Stimulated activated CD4-positive, alpha-beta T cell treated with anti-CD3 and anti-CD28 coated beads, TNF-alpha, amount 100 ng/mL, for 48 hours (primary cell): ENCODE data around the gene CA6.
"Not testable (repeated sequence)": the region's sequence is repeated elsewhere in the genome, so short reads cannot be mapped to it uniquely, and the experiment has no call there.

Experiments used
- DNase-seq, 3 donors: peaks; one replicate each; pipeline ENCODE4 v3.0.0-alpha.2; 2020; ENCODE audit warnings: low read depth in 3 of 3

Gene CA6

DNA sequence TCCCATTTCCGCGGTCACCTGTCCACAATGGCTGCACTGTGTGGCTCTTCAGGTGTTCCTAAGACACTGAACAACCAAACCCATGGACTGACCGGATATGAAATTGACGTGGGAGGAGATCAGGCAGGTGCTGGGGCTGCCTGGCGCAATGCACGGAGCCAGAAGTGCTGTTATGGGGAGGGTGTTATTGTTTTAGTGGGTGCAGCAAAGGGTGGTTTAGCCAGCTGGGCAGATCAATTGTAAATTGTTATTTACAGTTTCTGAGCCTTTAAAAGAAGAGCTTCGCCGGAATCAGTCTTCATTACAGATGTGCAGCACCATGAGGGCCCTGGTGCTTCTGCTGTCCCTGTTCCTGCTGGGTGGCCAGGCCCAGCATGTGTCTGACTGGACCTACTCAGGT lies at the start of gene CA6:
Gene CA6, plus strand, starts transcription at position 301 of the 400 bp plus-strand sequence. Its CDS starts 19 bp downstream, at position 320.
- no peak for DNase-seq

DNA sequence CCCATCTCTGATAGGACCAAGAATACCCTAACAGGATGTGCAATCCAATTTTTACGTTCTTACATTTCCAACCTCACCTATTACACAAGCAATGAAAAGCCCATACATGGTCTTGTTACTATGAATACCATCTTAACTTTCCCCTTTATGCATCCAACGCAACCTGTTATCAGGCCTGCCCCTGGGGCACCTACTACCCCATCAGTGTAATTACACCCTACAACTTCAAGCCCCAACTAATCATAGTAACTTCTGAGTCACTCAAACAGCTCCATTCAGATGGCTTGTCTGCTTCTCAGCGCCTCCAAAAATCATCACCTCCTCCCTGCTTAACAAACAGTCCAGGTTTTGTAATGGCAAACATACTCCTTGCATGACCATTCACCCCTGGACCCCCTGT lies 48.9 kb upstream of the CA6 start:
- not testable (repeated sequence) for DNase-seq

DNA sequence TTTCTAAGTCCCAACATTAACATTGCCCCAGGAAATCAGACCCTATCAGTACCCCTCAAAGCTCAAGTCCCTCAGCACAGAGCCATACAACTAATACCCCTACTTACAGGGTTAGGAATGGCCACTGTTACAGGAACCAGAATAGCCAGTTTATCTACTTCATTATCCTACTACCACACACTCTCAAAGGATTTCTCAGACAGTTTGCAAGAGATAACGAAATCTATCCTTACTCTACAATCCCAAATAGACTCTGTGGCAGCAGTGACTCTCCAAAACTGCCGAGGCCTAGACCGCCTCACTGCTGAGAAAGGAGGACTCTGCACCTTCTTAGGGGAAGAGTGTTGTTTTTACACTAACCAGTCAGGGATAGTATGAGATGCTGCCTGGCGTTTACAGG lies 48.2 kb upstream of the CA6 start:
- DNase-seq: not testable (repeated sequence)

DNA sequence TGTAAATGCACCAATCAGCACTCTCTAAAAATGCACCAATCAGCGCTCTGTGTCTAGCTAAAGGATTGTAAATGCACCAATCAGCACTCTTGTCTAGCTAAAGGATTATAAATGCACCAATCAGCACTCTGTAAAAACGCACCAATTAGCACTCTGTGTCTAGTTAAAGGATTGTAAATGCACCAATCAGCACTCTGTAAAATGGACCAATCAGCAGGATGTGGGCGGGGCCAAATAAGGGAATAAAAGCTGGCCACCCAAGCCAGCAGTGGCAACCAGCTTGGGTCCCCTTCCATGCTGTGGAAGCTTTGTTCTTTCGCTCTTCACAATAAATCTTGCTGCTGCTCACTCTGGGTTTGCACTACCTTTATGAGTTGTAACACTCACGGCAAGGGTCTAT lies 47.2 kb upstream of the CA6 start:
- not testable (repeated sequence) for DNase-seq

DNA sequence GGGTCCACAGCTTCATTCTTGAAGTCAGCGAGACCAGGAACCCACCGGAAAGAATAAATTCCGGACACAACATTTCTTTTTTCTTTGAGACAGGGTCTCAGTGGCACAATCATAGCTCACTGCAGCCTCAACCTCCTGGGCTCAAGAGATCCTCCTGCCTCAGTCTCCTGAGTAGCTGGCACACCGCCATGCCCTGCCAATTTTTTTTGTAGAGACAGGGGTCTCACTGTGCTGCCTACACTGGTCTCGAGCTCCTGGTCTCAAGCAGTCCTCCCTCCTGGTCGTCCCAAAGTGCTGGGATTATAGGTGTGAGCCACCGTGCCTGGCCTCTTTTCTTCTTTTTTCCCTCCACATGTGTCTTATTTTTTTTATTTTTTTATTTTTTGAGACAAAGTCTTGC lies 46.6 kb upstream of the CA6 start:
- no peak for DNase-seq

DNA sequence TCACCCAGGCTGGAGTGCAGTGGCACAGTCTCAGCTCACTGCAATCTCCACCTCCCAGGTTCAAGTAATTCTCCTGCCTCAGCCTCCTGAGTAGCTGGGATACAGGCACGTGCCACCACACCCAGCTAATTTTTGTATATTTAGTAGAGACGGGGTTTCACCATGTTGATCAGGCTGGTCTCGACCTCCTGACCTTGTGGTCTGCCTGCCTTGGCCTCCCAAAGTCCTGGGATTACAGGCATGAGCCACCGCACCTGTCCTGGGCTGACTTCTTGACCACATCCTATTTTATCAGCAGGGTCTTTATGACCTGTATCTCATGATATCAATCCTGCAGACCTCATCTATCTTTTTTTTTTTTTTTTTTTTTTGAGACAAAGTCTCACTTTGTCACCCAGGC lies 45.0 kb upstream of the CA6 start:
- not testable (repeated sequence) for DNase-seq

DNA sequence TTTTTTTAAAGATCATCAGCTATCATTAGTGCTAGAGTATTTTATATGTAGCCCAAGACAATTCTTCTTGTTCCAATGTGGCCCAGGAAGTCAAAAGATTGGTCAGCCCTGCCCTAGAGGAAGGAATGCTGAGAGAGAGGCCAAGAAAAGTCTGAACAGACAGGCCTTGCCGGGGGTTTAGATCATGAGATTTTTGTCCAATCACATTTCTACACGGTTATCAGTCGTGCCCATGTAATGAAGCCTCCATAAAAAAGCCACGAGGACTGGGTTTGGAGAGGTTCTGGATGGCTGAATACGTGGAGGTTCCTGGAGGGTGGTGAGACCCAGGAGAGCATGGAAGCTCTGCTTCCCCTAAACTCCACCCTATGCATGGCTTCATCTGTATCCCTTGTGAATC lies 42.9 kb upstream of the CA6 start:
- no peak for DNase-seq

DNA sequence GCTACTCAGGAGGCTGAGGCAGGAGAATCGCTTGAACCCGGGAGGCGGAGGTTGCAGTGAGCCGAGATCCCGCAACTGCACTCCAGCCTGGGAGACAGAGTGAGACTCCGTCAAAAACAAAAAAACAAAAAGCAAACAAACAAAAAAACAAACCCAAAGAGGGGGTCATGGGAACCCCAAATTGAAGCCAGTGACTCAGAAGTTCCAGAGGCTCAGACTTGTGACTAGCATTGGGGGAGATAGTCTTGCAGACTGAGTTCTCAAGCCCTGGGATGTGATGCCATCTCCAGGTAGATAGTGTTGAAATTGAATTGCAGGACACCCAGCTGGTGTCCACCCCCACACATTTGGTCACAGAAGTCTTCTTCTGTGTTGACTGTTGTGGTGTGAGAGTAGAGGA lies 42.3 kb upstream of the CA6 start:
- no peak for DNase-seq

DNA sequence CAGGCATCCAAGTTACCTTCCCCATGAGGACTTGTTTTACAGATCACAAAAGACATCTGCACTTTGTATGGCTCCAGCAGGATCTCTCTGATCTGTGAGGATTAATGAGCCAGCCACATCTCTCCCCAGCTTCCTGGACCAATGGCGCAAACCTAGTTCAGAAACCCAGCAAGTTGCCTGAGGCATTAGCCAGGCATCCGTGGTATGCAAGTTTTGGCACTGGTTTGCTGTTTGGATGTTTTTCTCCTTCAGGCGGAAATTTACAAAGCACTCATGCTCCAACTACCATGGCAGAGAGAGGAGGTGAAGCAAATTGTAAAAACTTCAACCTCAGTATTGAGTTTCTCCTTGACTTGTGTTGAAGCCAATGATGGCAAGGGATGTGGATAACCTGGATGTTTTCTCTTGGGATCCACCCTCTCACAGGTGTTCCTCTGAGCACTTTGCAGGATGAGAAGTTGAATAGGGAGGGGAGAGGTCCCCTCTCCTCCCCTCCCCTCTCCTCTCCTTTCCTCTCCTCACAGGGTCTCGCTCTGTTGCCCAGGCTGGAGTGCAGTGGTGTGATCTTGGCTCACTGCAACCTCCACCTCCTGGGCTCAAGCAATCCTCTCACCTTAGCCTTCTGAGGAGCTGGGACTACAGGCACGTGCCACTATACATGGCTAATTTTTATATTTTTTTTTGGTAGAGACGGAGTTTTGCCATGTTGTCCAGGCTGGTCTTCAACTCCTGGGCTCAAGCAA lies 41.6 kb upstream of the CA6 start:
- DNase-seq: no peak

DNA sequence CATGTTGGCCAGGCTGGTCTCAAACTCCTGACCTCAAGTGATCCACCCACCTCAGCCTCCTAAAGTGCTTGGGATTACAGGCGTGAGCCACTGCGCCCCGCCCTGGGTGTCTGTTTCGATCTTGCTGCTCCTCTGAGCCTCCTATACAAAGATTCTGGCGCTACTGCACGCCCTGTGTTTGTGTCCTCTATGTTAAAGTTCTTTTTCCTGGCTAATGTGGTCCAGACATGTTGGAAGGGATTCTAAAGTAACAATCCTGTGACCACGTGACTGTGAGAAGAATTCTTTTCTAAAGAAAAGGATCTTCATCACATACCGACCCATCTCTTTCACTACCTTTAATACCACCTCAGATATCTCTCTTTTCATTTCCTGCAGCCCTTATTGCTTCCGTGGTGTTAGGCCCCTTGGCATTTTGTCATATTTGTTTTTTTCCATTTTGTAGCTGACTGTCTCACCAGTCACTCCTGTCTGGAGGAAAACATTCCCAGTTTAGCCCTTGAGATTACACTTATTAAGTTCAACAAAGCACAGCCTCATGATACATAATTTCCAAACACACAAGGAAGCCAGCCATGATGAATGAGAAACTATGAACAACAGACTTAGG lies 40.0 kb upstream of the CA6 start:
- no peak for DNase-seq

DNA sequence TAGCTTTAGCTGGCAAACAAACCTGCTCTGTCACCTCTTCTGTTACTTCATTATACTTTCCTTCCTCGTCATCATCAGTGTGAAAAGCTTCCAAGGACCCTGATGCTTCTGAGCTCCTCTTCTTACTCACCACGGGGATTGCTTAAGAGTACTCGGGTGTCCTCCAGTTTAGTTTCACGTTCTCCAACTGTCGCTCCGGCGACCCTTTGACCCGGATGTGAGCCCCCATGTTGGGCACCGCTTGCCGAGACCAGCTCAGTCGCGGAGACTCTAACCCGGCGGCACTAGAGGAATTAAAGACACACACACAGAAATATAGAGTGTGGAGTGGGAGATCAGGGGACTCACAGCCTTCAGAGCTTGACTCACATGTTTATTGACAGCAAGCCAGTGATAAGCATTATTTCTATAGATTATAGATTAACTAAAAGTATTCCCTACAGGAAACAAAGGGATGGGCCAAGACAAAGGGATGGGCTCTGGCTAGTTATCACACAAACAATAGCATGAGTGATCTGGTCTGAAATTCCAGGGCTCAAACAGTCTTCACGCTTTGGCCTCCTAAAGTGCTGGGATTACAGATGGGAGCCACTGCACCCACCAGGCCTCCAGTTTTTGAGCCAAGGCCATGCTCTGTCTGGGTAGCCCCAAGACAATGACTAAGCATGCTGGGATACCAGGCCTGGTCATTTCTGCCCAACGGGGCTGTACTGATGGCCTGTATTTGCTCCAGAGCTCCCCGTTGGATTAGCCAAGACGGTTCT lies 37.1 kb upstream of the CA6 start:
- DNase-seq: no peak

DNA sequence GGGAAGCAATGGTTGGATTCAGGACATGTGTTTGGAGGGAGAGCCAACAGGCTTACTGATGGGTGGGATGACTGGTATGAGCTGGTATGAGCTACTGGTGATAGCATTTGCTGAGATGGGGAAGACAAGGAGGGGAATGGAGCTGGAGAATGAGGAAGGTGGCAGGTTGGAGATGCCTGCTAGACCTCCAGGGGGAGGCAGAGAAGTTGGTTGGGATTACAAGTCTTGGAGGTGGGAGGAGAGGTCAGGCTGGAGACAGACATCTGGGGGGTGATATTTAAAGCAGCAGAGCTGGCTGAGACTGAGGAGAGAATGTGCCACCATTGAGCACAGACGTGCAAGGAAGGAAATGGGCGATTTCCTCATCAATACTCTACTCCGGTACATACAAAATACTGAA lies 35.3 kb upstream of the CA6 start:
- no peak for DNase-seq

DNA sequence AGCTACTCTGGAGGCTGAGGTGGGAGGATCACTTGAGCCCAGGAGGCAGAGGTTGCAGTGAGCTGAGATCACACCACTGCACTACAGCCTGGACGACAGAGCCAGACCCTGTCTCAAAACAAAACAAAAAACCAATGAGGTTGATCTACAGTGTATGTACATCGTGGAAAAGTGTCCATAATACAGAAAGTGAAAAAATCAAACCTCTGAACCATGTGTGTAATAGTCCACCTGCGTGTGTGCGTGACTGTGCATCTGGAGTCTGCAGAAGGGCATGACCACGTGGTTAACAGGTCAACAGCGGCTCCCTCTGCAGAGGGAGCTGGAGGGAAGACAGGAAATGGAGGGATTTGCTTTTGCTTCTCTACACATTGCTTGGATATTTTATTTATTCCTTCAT lies 34.8 kb upstream of the CA6 start:
- no peak for DNase-seq

DNA sequence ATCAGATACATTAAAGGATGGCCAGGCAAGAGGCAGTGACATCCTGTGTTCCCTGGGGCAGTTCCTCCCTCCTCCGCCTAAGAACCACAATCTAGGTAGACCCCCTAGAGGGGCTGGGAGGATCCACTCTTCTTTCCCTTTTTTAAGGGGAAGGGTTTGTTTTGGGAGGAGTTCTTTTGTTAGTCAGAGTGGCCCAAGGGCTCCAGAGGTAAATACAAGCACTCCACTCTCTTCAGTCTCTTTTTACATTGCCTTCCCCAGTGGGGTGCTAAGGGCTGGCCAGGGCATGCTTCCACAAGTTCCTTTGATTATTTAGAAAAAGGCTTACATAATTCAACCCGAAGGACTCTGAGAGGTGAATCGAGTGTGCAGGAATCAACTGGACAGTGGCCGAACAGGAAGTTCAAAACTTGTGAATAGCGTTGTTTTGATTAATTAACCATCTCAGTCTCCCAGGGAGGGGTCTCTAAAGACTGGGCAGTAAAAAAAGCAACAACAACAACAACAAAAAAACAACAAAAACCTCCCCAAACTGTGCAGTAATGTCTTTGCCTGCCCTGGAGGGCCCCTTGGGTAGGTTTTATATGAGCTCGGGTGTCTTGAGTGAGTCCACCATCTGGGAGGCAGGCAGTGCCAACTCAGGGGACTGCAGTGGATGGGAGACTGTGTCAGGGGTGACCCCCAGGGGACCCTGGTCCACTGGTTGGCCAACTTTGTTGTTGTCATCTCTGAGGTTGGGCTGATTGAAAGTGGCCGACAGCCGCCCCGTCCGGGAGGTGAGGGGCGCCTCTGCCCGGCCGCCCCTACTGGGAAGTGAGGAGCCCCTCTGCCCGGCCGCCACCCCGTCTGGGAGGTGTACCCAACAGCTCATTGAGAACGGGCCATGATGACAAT lies 34.0 kb upstream of the CA6 start:
- DNase-seq: no peak

DNA sequence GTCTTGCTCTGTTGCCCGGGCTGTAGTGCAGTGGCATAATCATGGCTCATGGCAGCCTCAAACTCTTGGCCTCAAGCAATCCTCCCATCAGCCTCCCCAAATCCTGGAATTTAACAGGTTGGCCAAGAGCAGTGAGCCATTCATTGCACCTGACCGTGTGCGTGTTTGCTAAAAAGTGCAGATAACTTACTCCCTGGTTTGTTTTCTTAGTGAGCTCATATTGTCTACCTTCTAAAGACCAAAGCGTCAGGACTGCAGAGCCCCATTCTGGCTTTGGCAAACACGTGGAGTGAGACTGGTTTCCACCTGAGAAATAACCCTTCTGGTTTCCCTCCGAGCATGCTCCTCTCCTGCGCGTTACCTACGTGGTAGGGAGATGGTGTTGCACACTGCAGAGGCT lies 32.2 kb upstream of the CA6 start:
- DNase-seq: no peak

DNA sequence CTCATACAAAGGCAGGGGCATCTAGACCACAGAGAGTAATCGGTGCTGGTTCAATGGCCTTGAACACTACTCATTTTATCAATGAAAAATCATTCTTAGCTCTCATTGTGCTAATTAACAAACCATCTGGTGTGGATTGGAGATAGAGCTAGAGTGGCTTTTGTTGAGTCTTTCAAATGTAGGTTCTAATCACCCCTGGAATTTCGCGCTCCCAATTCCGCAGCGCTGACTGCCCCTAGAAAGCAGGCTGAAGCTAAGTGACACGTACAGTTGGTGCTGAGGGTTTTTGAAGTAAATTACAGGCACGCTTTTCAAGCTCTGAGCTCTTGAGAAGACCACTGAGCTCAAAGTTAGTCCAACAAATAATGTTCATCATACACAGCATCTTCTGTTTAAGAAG lies 31.2 kb upstream of the CA6 start:
- DNase-seq: no peak

DNA sequence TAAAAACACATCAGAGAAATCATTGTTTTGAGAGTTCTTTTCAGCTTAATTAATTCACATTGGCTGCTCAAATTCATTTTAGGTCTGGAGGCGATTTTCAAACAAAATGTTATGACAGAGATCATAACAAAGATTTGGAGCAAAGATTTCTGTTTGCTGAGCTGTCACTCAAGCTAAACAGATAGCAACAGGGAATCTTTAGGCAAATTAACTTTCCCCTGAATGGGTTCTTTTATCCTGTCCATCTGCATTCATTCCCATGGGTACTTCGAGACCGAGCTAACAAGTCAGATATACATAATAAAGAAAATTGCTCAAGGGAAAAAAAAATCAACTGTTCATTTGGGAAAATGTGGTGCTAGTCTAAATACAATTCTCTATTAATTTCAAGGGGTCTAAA lies 30.2 kb upstream of the CA6 start:
- DNase-seq: no peak

DNA sequence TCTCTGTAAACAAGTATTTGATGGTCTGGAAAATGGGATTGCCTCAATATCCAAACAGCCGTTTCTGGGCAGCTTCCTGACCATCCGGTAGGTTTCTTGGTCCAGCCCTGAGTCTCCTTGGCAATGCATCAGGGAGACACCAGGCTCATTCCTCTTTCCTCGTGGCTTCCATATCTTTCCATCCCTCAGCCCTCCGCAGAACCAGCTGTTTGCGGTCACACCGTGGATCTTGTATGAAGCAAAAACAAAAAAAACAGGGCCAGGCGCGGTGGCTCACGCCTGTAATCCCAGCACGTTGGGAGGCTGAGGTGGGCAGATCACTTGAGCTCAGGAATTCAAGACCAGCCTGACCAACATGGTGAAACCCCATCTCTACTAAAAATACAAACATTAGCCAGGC lies 28.1 kb upstream of the CA6 start:
- not testable (repeated sequence) for DNase-seq

DNA sequence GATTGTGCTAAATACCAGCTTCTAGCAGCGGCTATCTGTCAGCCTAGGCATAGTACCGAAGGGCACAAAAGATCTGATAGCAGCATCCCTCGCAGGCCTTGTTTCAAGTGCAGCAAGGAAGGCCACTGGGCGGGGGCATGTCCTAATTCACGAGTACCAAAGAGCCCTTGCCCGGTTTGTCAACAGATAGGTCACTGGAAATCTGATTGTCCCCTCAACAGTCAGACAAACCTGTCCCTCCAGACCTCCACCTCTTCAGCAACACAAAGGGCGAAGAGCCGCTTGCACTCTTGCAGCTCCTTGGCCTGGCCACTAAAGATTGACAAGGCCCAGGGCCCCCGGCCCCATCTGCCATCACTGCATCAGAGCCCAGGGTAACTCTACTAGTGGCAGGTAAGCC lies 22.7 kb upstream of the CA6 start:
- no peak for DNase-seq

DNA sequence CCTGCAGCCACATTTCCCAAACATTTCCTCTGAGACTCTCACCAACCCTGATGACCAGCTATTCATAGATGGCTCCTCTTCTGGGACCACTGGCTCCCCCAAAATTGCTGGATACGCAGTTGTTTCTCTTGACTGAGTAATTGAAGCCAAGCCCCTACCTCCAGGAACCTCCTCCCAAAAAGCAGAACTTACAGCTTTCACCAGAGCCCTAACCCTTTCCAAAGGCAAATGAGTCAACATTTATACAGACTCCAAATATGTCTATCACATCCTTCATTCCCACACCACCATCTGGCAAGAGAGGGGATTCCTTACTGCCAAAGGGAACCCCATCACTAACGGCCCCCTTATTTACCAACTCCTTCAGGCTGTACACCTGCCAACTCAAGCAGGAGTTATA lies 20.3 kb upstream of the CA6 start:
- no peak for DNase-seq

DNA sequence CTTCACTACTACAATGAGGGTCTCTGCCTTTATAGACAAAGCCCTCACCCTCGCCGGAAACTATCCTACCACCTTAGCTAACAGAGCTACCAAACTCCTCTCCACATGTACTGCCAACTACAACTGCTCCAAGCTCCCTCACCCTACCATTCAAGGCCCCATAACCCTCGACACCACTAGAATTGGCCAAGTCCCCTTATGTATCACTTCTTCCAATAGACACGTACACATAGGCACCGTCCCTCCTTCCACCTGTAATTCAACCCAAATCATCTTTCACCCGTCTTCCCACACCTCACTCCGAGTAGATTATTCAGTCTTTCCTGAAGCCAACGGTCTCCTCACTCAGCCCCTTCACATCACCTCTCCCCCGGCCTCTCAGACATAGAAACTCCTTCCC lies 19.7 kb upstream of the CA6 start:
- DNase-seq: no peak
